Endothelial cell of umbilical vein (primary cell): ENCODE results near the gene CARMIL3. TPM values are rescaled to one million over a fixed set of nuclear protein-coding genes. Genes with fewer than 3 reads are reported as not detected.

Experiments
- BruUV-seq: library from RNA; stranded (reverse); fragments of 400-500 nt; replicated peaks from 2 replicates; lab custom pipeline; 2021; lab: Mats Ljungman, UMichigan
- CTCF ChIA-PET: fragments of 300-600, 350-600 bp; sonication (Branson Sonifier 250); formaldehyde crosslinking; loops from one replicate; lab custom pipeline; 2021; ENCODE audit warnings: antibody characterized with exemption, inconsistent platforms; lab: Charles Lee
- POLR2A ChIA-PET: fragments of 300-600, 350-600 bp; sonication (Branson Sonifier 250); formaldehyde crosslinking; loops from one replicate; lab custom pipeline; 2021; ENCODE audit warnings: antibody characterized with exemption, inconsistent platforms; lab: Charles Lee
- DNase-seq: peaks from one replicate; pipeline ENCODE4 v3.0.0-alpha.2; 2011; ENCODE audit warnings: low read depth, low spot score
- FAIRE-seq: peaks from 2 replicates; lab custom pipeline; 2011; peaks lifted over from hg19 to GRCh38; lab: Jason Lieb, UNC
- H2AFZ ChIP-seq: 2 replicates; pipeline ENCODE4 v1.6.0; 2012; ENCODE audit warnings: low read depth, low read length, control low read depth, inconsistent platforms
- H3K27ac ChIP-seq: 2 replicates; pipeline ENCODE4 v1.5.1; 2011; ENCODE audit warnings: low read depth, mild to moderate bottlenecking, control low read depth, low read length, moderate library complexity; ENCODE audit not compliant: insufficient read depth
- H3K27me3 ChIP-seq, 2 experiments: 2 replicates each; pipeline versions ENCODE4 v1.6.0 to v1.6.1; 2011; ENCODE audit warnings: low read length in 2 of 2, mixed read lengths in 1 of 2; ENCODE audit not compliant: control insufficient read depth in 2 of 2, insufficient read depth in 2 of 2
- H3K36me3 ChIP-seq, 2 experiments: 2 replicates in 1 of 2; 3 replicates in 1 of 2; pipeline ENCODE4 v1.5.1; 2011; ENCODE audit warnings: low read length in 2 of 2, mild to moderate bottlenecking in 1 of 2, moderate library complexity in 1 of 2; ENCODE audit not compliant: control insufficient read depth in 2 of 2, insufficient read depth in 2 of 2; ENCODE audit errors: extremely low read depth in 1 of 2
- H3K4me1 ChIP-seq: 3 replicates; pipeline ENCODE4 v1.5.1; 2011; ENCODE audit warnings: mild to moderate bottlenecking, low read length; ENCODE audit not compliant: control insufficient read depth, insufficient read depth; ENCODE audit errors: extremely low read depth
- H3K4me2 ChIP-seq: 2 replicates; pipeline ENCODE4 v1.6.1; 2011; ENCODE audit warnings: low read length, control low read depth, mixed read lengths; ENCODE audit not compliant: insufficient read depth
- H3K4me3 ChIP-seq, 3 experiments: fragments of 200-600 bp in 1 of 3; sonication (generic), shearing (Covaris generic) in 1 of 3; replicated peaks in 1 of 3; 2 replicates each; pipeline ENCODE4 v1.5.1; 2011 to 2016; ENCODE audit warnings: control low read depth in 3 of 3, low read length in 3 of 3, mild to moderate bottlenecking in 2 of 3, inconsistent platforms in 1 of 3, low read depth in 1 of 3, moderate library complexity in 1 of 3; ENCODE audit not compliant: insufficient read depth in 1 of 3
- H3K79me2 ChIP-seq: 2 replicates; pipeline ENCODE4 v1.6.0; 2012; ENCODE audit warnings: low read length, inconsistent platforms; ENCODE audit not compliant: control insufficient read depth, insufficient read depth
- H3K9ac ChIP-seq: replicated peaks from 2 replicates; pipeline ENCODE3; 2011; ENCODE audit warnings: low read length, control low read depth; ENCODE audit not compliant: insufficient read depth; ENCODE audit errors: extremely low read depth
- H3K9me1 ChIP-seq: replicated peaks from 3 replicates; pipeline ENCODE4 v1.6.0; 2011; ENCODE audit warnings: mild to moderate bottlenecking, low read length; ENCODE audit not compliant: control insufficient read depth, insufficient read depth; ENCODE audit errors: extremely low read depth
- H3K9me3 ChIP-seq: replicated peaks from 2 replicates; pipeline ENCODE4 v1.5.1; 2012; ENCODE audit warnings: low read length, inconsistent platforms; ENCODE audit not compliant: control insufficient read depth, insufficient read depth
- H4K20me1 ChIP-seq: replicated peaks from 2 replicates; pipeline ENCODE3; 2011; ENCODE audit warnings: mild to moderate bottlenecking, low read length; ENCODE audit not compliant: control insufficient read depth, insufficient read depth; ENCODE audit errors: extremely low read depth
- CTCF ChIP-seq, 2 donors: IDR thresholded peaks; 1 replicate in 1 of 2; 2 replicates in 1 of 2; pipeline ENCODE4 v1.5.1; 2011; ENCODE audit warnings: low read length in 2 of 2, mild to moderate bottlenecking in 2 of 2, moderate library complexity in 2 of 2, control low read depth in 1 of 2, inconsistent platforms in 1 of 2, low read depth in 1 of 2; ENCODE audit not compliant: insufficient read depth in 1 of 2; ENCODE audit errors: extremely low read depth in 1 of 2
- EZH2 ChIP-seq: IDR thresholded peaks from 2 replicates; pipeline ENCODE4 v1.6.1; 2012; ENCODE audit warnings: borderline replicate concordance, low read depth, mild to moderate bottlenecking, moderate library complexity, low read length, inconsistent platforms; ENCODE audit not compliant: severe bottlenecking
- FOS ChIP-seq: IDR thresholded peaks from 2 replicates; pipeline ENCODE4 v1.6.1; 2011; ENCODE audit warnings: mild to moderate bottlenecking, low read length, moderate library complexity, borderline replicate concordance; ENCODE audit not compliant: insufficient read depth
- GATA2 ChIP-seq: IDR thresholded peaks from 2 replicates; pipeline ENCODE4 v1.7.0; 2011; ENCODE audit warnings: low read depth, mild to moderate bottlenecking, moderate library complexity, mixed read lengths, low read length; ENCODE audit not compliant: insufficient read length, insufficient read depth
- JUN ChIP-seq: IDR thresholded peaks from 2 replicates; pipeline ENCODE4 v1.6.1; 2011; ENCODE audit warnings: borderline replicate concordance, low read depth; ENCODE audit not compliant: insufficient read length, insufficient read depth
- MAX ChIP-seq: IDR thresholded peaks from 2 replicates; pipeline ENCODE4 v1.6.1; 2011; ENCODE audit not compliant: insufficient read depth, insufficient read length
- MYC ChIP-seq: IDR thresholded peaks from one replicate; pipeline ENCODE4 v1.6.1; 2011; ENCODE audit warnings: mild to moderate bottlenecking, low read depth, low read length
- POLR2A ChIP-seq: IDR thresholded peaks from 2 replicates; pipeline ENCODE4 v1.6.1; 2012; ENCODE audit warnings: low read depth, mild to moderate bottlenecking, control low read depth, low read length
- POLR2AphosphoS5 ChIP-seq: IDR thresholded peaks from 2 replicates; pipeline ENCODE4 v1.6.1; 2012; ENCODE audit warnings: low read depth, mild to moderate bottlenecking, control low read depth, low read length, moderate library complexity; ENCODE audit not compliant: insufficient read depth
- dilution Hi-C: fragments of 300-500 bp; cut with MboI; formaldehyde crosslinking; loops from one replicate; pipeline ENCODE4 v1.15.0; 2019; ENCODE audit warnings: low sequenced_read_pairs; ENCODE audit not compliant: extremely low pct_ligation_motif_present
- intact Hi-C: fragments of 100-400 bp; cut with micrococcal nuclease; formaldehyde crosslinking; loops from one replicate; pipeline ENCODE4 v1.10.0; 2022
- polyA plus RNA-seq, 4 experiments: library from polyadenylated mRNA; depleted of rRNA in 3 of 4; stranded (reverse) in 3 of 4; unstranded in 1 of 4; fragments of >200 nt; gene quantifications; 2 replicates each; pipeline versions ENCODE4 v1.2.1 to v1.2.3, GENCODE V29; 2011 to 2012; ENCODE audit warnings: missing spikeins in 1 of 4
- total RNA-seq: library from RNA; stranded (reverse); gene quantifications from 2 replicates; pipeline ENCODE4 v1.2.3, GENCODE V29; 2021

Gene CARMIL3
- total and polyA plus RNA-seq, 2 donors (not counting 3 experiments of a cell fraction or from before 2014, with no cell fraction given), result 0.03 TPM; not detected in 1

GRCh38 chr14:24075485-24076301 is 23.9 kb downstream of the CARMIL3 start:
- Histone ChIP-seq H3K79me2 (no peaks in the 10 kb centered on the region), H3K27ac (no peak overlapping the region), H3K27me3 (peaks cover 11 to 14% of the 10 kb centered on the region in 2 experiments), H3K9me1 (no peaks in the 10 kb centered on the region), H3K4me1 (no peaks in the 10 kb centered on the region), H4K20me1 (no peaks in the 10 kb centered on the region), H3K4me3 (no peak overlapping the region), H2AFZ (no peak overlapping the region), H3K9ac (no peak overlapping the region), H3K36me3 (no peaks in the 10 kb centered on the region), H3K4me2 (no peak overlapping the region), H3K9me3 (no peaks in the 10 kb centered on the region)
- dilution Hi-C loops (no loop called here), intact Hi-C loops (no loop called here)
- POLR2A ChIA-PET, result no interaction called here
- no peak for TF ChIP-seq MAX
- no peak for TF ChIP-seq JUN
- CTCF ChIA-PET, result interaction anchor here (0.8 to 1.8 kb wide), 3 partner anchors 15 to 18 kb away, joined by 3 to 11 read pairs (median 3); no protein-coding TSS in a partner anchor
- DNase-seq (no peak), FAIRE-seq (no peak)
- no TSS peak for BruUV-seq

- Histone ChIP-seq H3K27ac (no peak overlapping the region), H3K4me1 (no peaks in the 10 kb centered on the region), H2AFZ (no peak overlapping the region), H3K4me3 (no peak overlapping the region), H3K9ac (no peak overlapping the region), H3K4me2 (no peak overlapping the region), H3K36me3 (no peaks in the 10 kb centered on the region), H3K27me3 (peaks cover 14% of the 10 kb centered on the region in 2 experiments), H4K20me1 (no peaks in the 10 kb centered on the region), H3K9me3 (no peaks in the 10 kb centered on the region), H3K79me2 (no peaks in the 10 kb centered on the region), H3K9me1 (no peaks in the 10 kb centered on the region)
- CTCF ChIA-PET, result interaction anchor here (1.0 kb wide), 1 partner anchor 18 kb away, joined by 3 read pairs; no protein-coding TSS in a partner anchor
- BruUV-seq, result no TSS peak
- FAIRE-seq (no peak), DNase-seq (no peak)
- TF ChIP-seq POLR2A, result no peak
- TF ChIP-seq GATA2, result no peak
- TF ChIP-seq FOS, result no peak
- no peak for TF ChIP-seq EZH2
- TF ChIP-seq MYC, result no peak
- no peak for TF ChIP-seq CTCF (IDR thresholded peaks at IDR 0.05; ENCODE audit: extremely low read depth in 1 of 2, insufficient read depth in 1 of 2, low read depth in 1 of 2, low read length in 2 of 2)
- TF ChIP-seq POLR2AphosphoS5, result no peak
- no peak for TF ChIP-seq JUN
- TF ChIP-seq MAX, result no peak
- intact Hi-C loops (no loop called here), dilution Hi-C loops (no loop called here)
- POLR2A ChIA-PET, result no interaction called here
Observed at GRCh38 chr14:24076302-24076601, 24.4 kb downstream of the CARMIL3 start.
